GM19397 (cell line): ENCODE measurements around the gene RNF144B.
"Not testable (repeated sequence)": the region's sequence is repeated elsewhere in the genome, so short reads cannot be mapped to it uniquely, and the experiment has no call there.

Experiments
- ATAC-seq: cut with Tn5 transposase; IDR thresholded peaks from one replicate; pipeline ENCODE4 v1.9.1; 2021; ENCODE audit warnings: mild to moderate bottlenecking, moderate library complexity; ENCODE audit not compliant: unreplicated experiment

The RNF144B gene

GRCh38 chr6:18433059-18433458, 45.9 kb downstream of the RNF144B start:
- no peak for ATAC-seq

GRCh38 chr6:18436341-18436740, 49.2 kb downstream of the RNF144B start:
- no peak for ATAC-seq

- ATAC-seq, result no peak
Measured at GRCh38 chr6:18439581-18439980, 52.4 kb downstream of the RNF144B start.

- no peak for ATAC-seq
Measured at GRCh38 chr6:18441251-18441979, 54.3 kb downstream of the RNF144B start.

GRCh38 chr6:18444111-18444510, 57.0 kb downstream of the RNF144B start:
- no peak for ATAC-seq

GRCh38 chr6:18445228-18445627, 58.1 kb downstream of the RNF144B start:
- ATAC-seq, result no peak

- no peak for ATAC-seq
Measured at GRCh38 chr6:18446771-18447170, 59.6 kb downstream of the RNF144B start.

- no peak for ATAC-seq
Measured at GRCh38 chr6:18447552-18447951, 60.4 kb downstream of the RNF144B start.

GRCh38 chr6:18451756-18452155, 64.6 kb downstream of the RNF144B start:
- ATAC-seq, result no peak

GRCh38 chr6:18454446-18454845, 67.3 kb downstream of the RNF144B start:
- no peak for ATAC-seq

- no peak for ATAC-seq
Measured at GRCh38 chr6:18457065-18457737, 70.1 kb downstream of the RNF144B start.

GRCh38 chr6:18458086-18458485, 70.9 kb downstream of the RNF144B start:
- not testable (repeated sequence) for ATAC-seq

- ATAC-seq, result no peak
Measured at GRCh38 chr6:18463429-18463828, 76.3 kb downstream of the RNF144B start.

- ATAC-seq, result no peak
Measured at GRCh38 chr6:18464176-18464575, 77.0 kb downstream of the RNF144B start.

GRCh38 chr6:18465410-18466154, 78.4 kb downstream of the RNF144B start:
- no peak for ATAC-seq

GRCh38 chr6:18467741-18468502, 80.8 kb downstream of the RNF144B start:
- ATAC-seq, result no peak

- no peak for ATAC-seq
Measured at GRCh38 chr6:18468503-18468843, 81.3 kb downstream of the RNF144B start.

- ATAC-seq, result no peak
Measured at GRCh38 chr6:18469536-18469935, 82.4 kb downstream of the RNF144B start.

- ATAC-seq, result no peak
Measured at GRCh38 chr6:18471232-18471964, 84.2 kb downstream of the RNF144B start.

GRCh38 chr6:18472941-18473340, 85.8 kb downstream of the RNF144B start:
- no peak for ATAC-seq

- ATAC-seq, result no peak
Measured at GRCh38 chr6:18473755-18474154, 86.6 kb downstream of the RNF144B start.
